ENCODE results near the gene VIL1.

DNA sequence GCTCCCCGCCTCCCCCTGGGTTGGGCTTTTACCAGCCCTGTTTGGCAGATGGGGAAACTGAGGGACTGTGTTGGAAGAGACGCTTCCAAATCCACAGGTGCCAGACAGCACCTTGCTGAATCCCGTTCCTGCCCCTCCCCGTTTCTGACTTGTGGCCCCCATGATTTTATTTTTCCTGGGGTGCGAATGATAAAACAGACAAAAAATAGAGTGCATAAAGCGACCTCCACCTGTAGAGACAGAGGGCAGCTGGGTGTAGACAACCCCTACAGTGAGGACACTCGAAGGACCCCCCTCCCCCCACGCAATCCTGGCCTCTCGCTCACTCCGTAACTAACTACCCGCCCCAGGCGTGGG lies 21.5 kb upstream of the VIL1 start:
- TF ChIP-seq TBX3 (IDR thresholded peaks at IDR 0.05; ENCODE audit: borderline replicate concordance) = no peak
- no peak for TF ChIP-seq MIER2 (CRISPR knock-in tag; IDR thresholded peaks at IDR 0.05)
- TF ChIP-seq TARDBP (CRISPR knock-in tag; IDR thresholded peaks at IDR 0.05) = no peak
- no peak for TF ChIP-seq RAD21 (CRISPR knock-in tag; IDR thresholded peaks at IDR 0.05)
- no peak for TF ChIP-seq TBP (CRISPR knock-in tag; IDR thresholded peaks at IDR 0.05)
- TF ChIP-seq, protein P1, sequence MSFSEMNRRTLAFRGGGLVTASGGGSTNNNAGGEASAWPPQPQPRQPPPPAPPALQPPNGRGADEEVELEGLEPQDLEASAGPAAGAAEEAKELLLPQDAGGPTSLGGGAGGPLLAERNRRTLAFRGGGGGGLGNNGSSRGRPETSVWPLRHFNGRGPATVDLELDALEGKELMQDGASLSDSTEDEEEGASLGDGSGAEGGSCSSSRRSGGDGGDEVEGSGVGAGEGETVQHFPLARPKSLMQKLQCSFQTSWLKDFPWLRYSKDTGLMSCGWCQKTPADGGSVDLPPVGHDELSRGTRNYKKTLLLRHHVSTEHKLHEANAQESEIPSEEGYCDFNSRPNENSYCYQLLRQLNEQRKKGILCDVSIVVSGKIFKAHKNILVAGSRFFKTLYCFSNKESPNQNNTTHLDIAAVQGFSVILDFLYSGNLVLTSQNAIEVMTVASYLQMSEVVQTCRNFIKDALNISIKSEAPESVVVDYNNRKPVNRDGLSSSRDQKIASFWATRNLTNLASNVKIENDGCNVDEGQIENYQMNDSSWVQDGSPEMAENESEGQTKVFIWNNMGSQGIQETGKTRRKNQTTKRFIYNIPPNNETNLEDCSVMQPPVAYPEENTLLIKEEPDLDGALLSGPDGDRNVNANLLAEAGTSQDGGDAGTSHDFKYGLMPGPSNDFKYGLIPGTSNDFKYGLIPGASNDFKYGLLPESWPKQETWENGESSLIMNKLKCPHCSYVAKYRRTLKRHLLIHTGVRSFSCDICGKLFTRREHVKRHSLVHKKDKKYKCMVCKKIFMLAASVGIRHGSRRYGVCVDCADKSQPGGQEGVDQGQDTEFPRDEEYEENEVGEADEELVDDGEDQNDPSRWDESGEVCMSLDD (CRISPR knock-in tag; IDR thresholded peaks at IDR 0.05; ENCODE audit: borderline replicate concordance) = no peak
- TF ChIP-seq DR1 (CRISPR knock-in tag; IDR thresholded peaks at IDR 0.05) = no peak
- TF ChIP-seq JARID2 (CRISPR knock-in tag; IDR thresholded peaks at IDR 0.05; ENCODE audit: insufficient replicate concordance) = no peak
- TF ChIP-seq ZNF607 (CRISPR knock-in tag; IDR thresholded peaks at IDR 0.05; ENCODE audit: borderline replicate concordance) = no peak
- TF ChIP-seq CREB1 (IDR thresholded peaks at IDR 0.05) = no peak
- TF ChIP-seq CREB1 (CRISPR knock-in tag; IDR thresholded peaks at IDR 0.05) = no peak

Measured in HepG2 (cell line).